GM19025 (cell line): ENCODE results near the gene CHCHD6.

ENCODE experiments used
- ATAC-seq: cut with Tn5 transposase; IDR thresholded peaks from one replicate; pipeline ENCODE4 v1.9.1; 2021; ENCODE audit warnings: mild to moderate bottlenecking, low read depth, moderate library complexity; ENCODE audit not compliant: unreplicated experiment

CHCHD6 gene

DNA sequence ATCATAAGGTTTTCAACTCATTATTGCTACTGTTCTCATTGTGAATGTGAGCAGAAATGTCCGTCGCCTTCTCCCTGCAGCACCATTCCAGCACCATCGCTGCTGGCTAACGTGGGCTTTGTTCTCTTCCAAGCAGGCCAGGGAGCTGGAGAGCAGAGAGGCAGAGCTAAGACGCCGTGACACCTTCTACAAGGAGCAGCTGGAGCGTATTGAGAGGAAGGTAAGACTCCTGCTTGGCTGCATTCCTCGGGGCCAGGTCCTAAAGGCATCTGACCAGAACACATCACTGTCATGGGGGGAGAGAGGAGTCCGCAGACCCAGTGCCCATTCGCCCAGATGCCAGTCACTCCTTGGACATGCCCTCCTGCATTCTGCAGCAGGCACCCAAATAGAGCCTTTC is 148.5 kb downstream of the CHCHD6 start:
- no peak for ATAC-seq

DNA sequence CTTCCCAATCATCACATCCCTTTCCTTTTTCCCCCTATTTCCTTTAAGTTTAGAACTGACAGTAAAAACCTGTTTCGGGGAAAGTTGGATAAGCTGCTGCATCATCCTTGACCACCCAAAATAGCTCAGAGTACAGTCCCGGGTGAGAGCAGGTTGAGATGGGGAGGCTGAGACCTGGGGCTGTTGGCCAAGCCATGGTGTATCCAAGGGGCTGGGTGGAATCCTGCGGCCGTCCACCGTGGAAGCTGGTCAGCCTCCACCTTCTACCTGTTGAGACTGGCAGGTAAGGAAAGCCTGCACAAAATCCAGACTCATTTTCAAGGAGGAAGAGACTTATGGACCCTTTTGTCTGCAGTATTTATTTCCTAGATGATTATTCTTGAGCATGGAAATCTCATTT is 150.6 kb downstream of the CHCHD6 start:
- ATAC-seq, result no peak

DNA sequence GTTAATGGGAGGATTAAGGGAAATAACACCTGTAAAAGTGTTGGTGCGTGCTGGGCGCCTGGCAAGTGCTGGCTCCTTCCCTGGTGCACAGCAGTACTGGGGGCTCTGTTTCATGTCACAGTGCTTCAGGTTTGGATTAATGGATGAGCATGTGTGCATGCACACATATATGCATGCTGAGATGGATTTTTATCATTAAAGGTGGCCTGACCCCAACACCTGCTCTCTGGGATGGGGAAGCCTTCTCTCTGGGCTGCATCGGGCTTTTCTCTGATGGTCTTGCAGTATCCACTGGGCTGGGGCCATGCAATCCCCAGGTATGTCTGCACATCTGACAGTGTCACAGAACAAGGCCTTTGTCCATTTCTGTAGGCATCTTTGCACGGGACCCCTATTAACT is 151.3 kb downstream of the CHCHD6 start:
- ATAC-seq, result no peak

DNA sequence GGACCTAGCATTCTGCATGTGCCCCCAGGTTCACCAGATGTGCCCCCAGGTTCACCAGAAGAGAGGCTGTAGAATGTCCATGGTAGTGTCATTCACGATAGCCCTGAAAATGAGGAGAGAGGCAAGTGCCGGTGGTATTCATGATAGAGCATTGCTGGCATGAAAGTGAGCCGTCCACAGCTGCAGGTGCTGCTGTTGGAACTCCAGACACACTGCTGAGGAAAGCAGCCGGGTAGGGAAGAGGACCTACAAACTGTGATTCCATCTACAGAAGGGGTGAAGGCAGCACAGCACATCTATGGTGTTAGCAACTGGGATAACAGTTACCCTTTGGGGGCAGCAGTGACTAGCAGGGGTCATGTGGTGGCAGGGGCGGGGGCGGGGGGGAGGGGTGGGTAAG is 153.9 kb downstream of the CHCHD6 start:
- no peak for ATAC-seq

DNA sequence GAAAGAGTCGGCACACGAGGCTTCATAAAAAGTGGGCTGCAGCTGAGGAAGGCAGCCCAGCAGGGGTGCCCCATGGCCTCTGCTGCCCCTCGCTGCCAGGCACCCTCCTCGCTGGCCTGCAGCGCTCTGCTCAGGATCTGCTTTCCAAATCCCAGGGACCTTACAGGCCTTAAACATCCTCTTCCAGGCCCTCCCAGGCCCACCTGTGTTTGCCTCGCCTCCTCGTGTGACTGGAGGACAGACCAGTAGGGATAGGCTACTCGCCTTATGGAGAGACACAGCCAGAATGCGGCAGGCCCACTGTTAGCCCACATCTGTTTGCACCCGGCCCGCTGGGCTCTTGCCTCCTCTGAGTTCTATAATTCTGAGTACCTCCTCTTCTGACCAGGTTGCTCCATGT is 154.4 kb downstream of the CHCHD6 start:
- ATAC-seq, result no peak

DNA sequence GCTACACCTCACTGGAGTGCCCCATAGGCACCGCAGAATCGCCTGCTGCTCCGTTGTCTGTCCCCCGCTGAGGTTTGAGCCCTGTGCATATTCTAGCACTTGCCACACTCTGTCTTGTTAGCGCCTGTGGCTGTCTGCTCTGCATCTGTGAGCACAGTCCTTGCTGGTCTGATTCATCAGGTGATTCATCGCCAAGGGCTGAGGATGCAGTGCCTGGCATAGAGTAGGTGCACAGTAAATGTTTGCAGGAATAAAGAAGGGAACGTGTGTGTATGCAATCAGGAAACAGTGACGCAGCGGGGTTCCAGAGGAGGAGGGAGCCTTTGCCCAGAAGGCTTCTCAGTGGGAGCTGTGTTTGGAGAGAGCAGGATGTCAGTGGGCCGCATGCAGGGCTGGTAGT is 154.8 kb downstream of the CHCHD6 start:
- ATAC-seq, result no peak

DNA sequence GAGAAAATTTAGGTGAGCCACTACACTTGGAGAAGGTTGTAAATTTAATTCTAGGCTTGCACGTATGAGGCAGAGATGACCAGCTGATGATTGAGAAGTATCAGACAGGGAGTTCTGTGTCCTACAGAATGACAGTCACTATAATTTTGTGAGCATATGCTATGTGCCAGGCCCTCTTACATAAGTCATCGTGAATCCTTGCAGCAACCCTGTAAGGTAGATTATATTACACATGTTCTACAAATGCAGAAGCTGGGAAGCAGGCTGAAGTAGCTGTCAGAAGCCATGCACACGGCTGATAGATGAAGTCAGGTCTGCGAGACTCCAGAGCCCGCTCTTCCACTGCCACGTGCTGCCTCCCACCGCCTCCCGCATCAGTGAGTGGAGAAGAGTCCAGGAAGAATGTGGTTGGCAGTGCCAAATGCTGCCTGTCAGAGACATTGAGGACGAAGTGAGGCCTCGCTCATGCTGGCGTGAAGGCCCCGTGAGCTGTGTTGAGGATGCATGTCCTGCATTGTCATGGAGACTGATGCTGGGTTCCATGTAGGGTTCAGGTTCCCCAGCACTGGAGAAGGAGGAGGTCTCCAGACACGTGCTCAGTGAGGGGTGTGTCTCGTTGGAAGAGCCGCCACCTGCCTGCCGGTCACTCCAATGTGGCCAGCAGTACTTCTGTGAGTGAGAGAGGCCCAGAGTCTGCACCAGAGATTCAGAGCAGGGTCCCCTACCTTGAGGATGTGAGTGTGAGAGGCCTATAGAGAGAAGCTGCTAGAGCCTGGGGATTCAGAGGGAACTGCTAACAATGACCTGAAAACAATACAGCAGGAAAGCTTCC is 155.6 kb downstream of the CHCHD6 start:
- no peak for ATAC-seq

DNA sequence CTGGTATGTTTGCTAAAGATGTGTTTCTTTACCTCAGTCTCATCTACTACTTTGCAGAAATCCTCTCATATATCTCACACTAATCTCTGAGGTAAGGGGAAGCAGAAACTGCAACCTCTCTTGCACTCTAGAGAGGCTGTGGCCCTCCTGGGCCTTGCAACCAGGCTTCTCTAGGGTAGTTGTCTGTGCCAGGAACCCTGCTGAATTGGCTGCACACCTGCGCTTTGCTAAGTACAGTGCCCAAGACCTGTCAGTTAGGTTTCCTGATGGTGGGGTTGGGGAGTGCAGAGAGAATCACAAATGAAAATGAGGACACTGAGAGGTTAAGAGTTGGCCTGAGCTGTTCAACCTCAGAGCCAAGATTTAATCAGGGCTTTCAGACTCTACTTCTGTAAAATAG is 161.7 kb downstream of the CHCHD6 start:
- ATAC-seq, result no peak

DNA sequence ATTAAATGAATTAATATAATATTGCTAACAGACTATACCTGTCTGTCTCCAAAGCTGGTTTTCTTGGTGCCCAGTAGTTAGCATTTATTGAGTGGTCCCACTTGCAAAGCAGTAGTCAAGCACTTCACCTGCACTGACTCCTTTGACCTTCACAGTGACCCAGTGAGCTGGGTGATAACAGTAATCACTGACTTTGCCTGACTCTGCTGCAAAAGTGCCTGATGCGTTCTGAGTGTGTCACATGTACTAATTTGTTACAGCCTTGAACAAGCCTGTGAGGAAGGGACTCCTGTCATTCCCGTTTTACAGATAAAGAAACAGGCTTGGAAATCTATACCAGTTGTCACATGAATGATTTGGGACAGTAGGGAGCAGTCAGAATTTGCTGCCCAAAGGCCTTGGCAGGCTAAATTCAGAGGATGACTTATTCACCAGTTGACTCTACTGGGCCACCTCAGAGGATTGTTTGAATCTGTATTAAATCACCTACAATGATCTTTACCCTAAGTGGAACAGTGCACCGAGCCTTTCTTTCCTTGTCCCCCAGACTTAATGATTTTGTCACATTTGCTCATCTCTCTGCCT is 162.2 kb downstream of the CHCHD6 start:
- no peak for ATAC-seq

DNA sequence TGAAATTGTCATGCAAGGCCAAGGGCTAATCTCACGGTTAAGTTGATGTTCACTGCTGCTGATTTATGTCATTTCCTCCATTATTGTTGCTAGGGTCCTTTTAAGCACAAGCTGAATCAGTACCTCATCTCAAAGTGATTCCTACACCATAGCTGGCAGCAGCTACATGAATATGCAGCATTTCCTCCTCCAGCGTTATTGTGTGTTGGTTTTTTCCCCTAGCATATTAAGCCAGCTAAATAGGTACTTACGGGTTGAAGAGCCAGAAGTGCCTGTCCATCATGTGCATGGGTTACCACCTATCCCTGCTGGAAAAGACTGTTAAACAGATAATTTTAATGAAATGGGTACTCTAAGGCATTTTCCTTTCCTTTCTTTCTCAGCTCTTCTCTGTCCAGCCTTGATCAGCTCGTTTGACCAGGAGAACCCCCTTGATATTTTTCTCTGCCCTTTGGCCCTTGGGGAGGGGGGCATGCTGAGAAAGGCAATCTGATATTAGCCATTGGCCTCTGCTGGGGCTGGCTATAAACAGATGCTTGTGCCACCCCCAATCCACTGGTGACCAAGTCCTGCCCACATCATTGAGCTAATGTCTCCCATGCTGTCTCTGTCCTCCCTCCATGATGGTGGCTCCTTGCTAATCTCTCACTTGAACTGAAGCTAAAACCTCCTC is 163.3 kb downstream of the CHCHD6 start:
- ATAC-seq, result no peak

DNA sequence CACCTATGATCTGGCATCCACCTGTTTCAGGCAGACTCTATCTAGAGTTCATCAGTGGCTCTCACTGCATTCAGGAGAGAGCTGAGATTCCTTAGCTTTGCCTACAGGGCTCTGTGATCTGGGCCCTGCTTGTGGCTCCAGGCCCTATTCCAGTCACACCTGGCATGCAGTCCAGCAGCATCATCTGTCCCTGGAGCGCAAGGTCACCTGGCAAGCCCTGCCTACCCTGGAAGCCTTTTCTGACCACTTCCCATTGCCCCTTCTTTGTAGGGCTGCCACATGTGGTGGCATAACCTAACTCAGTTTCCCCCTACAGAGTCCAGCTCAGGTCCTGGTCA is 163.8 kb downstream of the CHCHD6 start:
- no peak for ATAC-seq

DNA sequence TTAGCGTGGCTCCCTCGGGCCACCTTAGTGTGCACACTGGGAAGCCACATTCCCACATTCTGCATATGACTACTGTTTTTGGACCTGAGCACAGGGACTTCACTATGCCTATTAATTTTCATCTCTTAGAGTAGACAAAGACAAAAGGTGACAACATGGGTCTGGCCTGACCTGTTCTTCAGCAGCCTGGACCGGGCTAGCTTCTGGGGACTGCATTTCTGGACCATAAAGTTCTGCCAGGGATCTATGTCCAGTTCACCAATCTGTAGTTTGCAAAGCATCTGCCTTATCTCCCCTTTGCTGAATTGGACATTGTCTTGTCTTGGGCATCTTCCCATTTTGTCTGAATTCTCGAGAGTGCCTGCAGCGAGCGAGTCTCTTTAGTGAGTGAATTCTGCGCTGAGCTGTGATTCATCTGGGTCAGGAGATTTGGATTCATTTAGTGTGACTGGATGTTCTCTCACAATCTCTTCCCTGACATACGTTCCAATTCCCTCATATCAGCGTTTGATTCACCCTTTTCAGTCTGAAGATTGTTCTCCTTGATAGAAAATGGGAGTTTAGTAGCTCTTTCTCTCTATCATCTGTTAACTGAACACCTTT is 166.7 kb downstream of the CHCHD6 start:
- no peak for ATAC-seq

DNA sequence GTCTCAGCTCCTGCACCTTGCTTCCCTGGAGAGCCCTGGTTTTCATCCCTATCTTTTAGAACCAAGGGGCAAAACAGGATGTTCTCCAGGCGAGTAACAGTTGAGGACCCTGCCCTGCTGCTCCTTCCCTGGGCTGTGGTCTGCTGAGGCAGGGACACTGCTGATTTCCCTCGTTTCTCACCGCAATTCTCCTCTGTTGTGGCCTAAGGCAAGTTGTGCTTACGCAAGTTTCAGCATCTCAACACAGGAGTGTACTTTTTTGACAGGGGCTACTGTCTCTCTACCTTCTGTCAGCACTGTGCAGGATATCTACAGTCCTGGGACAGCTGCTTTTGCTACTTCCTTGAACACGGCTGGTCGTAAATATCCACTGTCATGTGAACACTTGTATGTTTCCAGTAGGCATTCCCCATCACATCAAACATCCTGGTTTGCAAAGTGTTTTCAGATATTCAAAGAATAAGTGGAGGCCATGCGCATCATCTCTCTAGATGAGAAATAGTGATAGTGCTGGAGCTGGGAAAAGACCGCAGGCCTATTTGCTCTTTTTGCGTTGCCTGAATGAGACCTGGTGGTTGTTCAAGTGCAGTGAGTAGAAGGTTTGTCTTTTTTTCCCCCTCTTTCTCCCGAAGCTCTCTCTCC is 168.8 kb downstream of the CHCHD6 start:
- ATAC-seq, result no peak

DNA sequence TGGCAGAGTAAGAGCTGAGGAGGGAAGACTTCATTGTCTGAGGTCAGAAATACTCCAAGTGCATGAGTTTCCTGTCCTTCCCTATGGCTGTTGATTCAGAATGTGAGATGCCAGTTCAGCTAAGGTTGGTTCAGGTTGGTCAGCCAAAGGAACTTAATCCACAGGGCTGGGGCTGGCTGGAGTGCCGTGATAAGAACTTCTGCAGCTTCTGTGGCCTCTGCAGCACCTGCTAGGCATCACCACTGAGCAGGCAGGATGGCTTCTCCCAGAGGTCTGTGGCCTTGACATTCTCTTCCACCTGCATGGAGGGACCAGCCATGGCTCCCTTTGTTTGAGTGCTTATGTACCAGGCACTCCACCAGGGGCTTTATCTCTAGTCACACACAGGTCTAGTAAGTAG is 169.4 kb downstream of the CHCHD6 start:
- no peak for ATAC-seq

DNA sequence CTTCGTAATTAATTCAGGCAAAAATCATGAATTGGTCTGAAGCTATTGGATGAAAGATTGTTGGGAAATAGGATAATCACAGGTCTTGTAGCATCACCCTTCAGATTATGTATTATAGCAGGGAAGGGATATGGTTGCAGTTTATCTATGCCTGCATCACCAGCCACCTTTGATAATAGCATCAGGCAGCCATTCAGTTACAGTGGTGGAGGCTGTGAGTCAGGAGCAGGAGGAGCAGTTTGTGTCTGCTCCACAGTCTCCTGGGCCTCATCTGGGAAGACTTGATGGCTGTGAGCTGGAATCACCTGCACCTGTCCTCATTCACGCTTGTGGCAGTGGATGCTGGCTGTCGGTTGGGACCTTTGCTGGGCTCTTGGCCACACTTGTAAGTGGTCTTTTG is 174.6 kb downstream of the CHCHD6 start:
- no peak for ATAC-seq

DNA sequence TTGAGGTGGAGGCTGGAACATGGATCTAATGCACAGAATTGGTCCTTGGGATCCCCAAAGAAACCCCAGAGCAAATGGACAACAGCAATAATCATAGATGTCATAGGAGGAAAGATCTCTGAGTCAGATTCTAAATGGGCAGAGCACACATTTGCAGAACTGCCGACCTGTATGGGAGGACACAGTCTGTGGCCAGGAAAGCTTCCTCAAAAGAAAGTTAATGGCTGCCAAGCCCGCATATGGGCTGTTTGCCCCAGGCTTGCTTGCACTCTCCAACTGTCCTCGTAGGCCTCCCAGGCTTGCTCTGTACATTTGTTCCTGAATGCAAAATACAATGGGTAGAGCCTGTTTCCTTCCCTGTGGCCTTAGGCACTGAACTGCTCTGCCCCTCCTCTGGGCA is 176.9 kb downstream of the CHCHD6 start:
- no peak for ATAC-seq

DNA sequence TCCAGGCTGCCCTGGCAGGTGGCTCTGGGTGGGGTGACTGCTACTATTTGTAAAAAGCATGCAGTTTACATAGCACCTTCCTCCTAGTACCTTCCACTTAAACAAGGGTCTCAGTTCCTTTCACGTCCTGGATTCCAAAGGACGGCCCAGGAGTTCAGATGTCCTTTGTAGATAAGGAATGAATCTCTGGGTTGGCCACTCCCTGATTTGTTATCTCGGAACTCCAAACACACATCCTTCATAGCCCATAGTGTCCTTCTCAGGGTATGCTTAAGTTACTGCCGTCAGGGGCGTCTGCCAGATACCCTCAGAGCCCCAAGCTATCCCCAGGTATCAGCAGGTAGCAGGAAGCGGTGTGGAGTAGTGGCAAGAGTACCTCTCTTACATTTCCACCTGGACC is 177.8 kb downstream of the CHCHD6 start:
- ATAC-seq, result no peak

DNA sequence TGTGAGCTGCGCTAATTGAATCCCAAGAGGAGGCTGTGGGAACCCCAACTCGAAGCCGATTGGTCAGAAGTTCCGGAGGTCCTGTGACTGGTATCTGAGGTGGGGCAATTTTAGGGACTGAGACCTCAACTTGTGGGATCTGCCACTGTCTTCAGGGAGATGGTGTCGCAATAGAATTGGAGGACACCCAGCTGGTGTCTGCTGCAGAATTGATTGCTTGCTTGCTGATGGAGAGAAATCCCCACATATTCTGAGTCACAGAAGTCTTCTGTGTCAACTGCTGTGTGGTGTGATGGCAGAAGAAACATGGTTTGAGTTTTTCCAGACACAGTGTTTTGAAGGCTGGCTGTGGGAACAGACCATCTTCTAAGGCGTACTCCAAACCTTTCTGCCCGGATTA is 179.2 kb downstream of the CHCHD6 start:
- ATAC-seq, result no peak

DNA sequence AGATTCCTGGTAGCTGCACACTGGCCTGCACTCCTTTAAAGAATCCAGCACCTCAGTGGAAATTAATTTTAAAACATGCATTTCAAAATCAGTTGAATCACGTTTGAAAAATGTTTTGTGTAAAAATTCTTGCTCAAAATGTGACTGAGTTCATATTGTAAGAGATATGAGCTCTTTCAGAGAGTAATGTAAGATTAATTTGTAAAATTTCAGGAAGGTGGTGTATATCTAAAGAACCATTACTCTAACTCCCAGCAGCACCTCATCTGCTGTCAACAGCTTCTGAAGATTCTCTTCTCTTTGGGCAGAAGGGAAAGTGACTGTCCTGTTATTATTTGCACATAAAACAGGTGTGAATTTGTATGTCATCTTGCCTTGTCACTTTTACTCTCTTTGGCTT is 181.4 kb downstream of the CHCHD6 start:
- ATAC-seq, result no peak

DNA sequence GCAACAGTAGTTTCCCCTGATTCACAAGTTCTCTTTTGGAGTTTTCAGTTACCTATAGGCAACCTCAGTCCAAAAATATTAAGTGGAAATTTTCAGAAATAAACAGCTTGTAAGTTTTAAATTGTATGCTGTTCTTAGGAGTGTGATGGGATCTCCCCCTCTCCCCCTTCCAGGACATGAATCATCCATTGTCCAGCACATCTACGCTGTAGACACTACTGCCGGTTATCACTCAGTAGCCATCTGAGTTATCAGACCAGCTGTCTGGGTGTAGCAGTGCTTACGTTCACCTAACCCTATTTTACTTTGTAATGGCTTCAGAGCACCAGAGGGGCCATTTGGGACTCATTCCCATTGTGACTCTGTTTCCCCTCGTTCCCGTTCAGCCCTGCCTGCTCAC is 182.2 kb downstream of the CHCHD6 start:
- no peak for ATAC-seq

DNA sequence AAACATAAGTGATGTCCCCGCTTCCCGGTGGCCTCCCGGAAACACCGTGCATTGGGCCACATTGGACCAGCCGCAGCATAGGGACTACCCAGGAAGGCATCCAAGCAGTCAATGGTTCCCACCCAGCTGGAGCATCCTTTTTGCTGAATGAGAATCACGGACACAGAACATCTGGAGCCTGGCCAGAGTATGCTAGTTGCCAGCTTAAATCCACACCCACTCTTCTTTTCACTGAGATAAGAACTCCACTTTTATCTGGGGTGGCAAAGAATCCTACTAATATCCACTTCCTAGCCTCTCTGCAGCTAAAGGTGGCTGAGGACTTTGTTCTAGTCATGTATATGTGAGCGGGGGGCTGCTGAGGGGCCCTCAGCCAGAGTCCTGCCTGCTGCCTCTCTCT is 183.6 kb downstream of the CHCHD6 start:
- no peak for ATAC-seq
